ENCODE results near the gene CRTC2. TPM values are rescaled to one million over a fixed set of nuclear protein-coding genes. Genes with fewer than 3 reads are reported as not detected.

The CRTC2 gene
- total RNA-seq, 1 experiment from 2014 or later, result 33.8 TPM

- Histone ChIP-seq H3K9ac (ENCODE audit: low read length) (no peak overlapping the region), H3K4me2 (ENCODE audit: low read length) (no peak overlapping the region), H3K27me3 (ENCODE audit: insufficient read depth, low read length) (no peaks in the 10 kb centered on the region), H2AFZ (ENCODE audit: low read depth, low read length, poor library complexity, severe bottlenecking) (no peak overlapping the region), H3K9me2 (ENCODE audit: insufficient read depth) (no peaks in the 10 kb centered on the region), H3K27ac (ENCODE audit: low read depth, low read length) (no peak overlapping the region), H4K20me1 (ENCODE audit: insufficient read depth) (no peaks in the 10 kb centered on the region), H3K9me3 (ENCODE audit: control insufficient read depth in 1 of 2, insufficient read depth in 1 of 2, low read depth in 1 of 2, low read length in 2 of 2) (no peaks in the 10 kb centered on the region), H3K4me3 (replicated peaks in 1 of 2; ENCODE audit: low read depth in 1 of 2, low read length in 2 of 2) (no peak overlapping the region), H3K79me2 (ENCODE audit: insufficient read depth, low read length) (no peaks in the 10 kb centered on the region), H3K36me3 (ENCODE audit: control insufficient read depth in 1 of 2, insufficient read depth in 2 of 2, low read length in 2 of 2) (peaks cover 13 to 24% of the 10 kb centered on the region in 2 experiments; a peak in 3 of 4 replicates), H3K4me1 (ENCODE audit: control insufficient read depth in 1 of 2, insufficient read depth in 2 of 2, low read length in 2 of 2) (no peaks in the 10 kb centered on the region)
- intact Hi-C loops (cut with micrococcal nuclease), result no loop called here
- ChIA-PET RAD21 (ENCODE audit: low non-redundant PET in 1 of 2, low total read pairs in 2 of 2, uncharacterized antibody in 2 of 2, unreplicated experiment in 2 of 2) (no interaction called here), POLR2A (no interaction called here), CTCF (no interaction called here)
- no peak for TF ChIP-seq ELF1 (IDR thresholded peaks at IDR 0.05; ENCODE audit: borderline replicate concordance, low read depth)
- TF ChIP-seq EZH2phosphoT487 (IDR thresholded peaks at IDR 0.05; ENCODE audit: borderline replicate concordance), result no peak
- TF ChIP-seq MAX (IDR thresholded peaks at IDR 0.05), result no peak
- TF ChIP-seq TCF7L2 (IDR thresholded peaks at IDR 0.05; ENCODE audit: borderline replicate concordance, extremely low read depth, insufficient read depth, insufficient read length), result no peak
- no peak for TF ChIP-seq CTCF (IDR thresholded peaks at IDR 0.05 in 2 of 3, conservative IDR thresholded peaks at IDR 0.05 in 1 of 3; ENCODE audit: borderline replicate concordance in 1 of 3, insufficient read depth in 1 of 3, low read depth in 2 of 3, low read length in 2 of 3)
- TF ChIP-seq EZH2 (IDR thresholded peaks at IDR 0.05), result no peak
- TF ChIP-seq SIN3A (IDR thresholded peaks at IDR 0.05; ENCODE audit: low read depth), result no peak
- no peak for TF ChIP-seq FOSL1 (IDR thresholded peaks at IDR 0.05; ENCODE audit: low read depth)
- no peak for TF ChIP-seq CEBPB (IDR thresholded peaks at IDR 0.05; ENCODE audit: low read depth)
- no peak for TF ChIP-seq ATF3 (IDR thresholded peaks at IDR 0.05)
- TF ChIP-seq YY1 (IDR thresholded peaks at IDR 0.05; ENCODE audit: extremely low read depth, insufficient replicate concordance, low read depth, low read length), result no peak
- no peak for TF ChIP-seq RAD21 (IDR thresholded peaks at IDR 0.05; ENCODE audit: low read depth)
- no peak for TF ChIP-seq SP1 (IDR thresholded peaks at IDR 0.05; ENCODE audit: low read depth)
- TF ChIP-seq JUND (IDR thresholded peaks at IDR 0.05), result no peak
- no peak for TF ChIP-seq ZNF274 (IDR thresholded peaks at IDR 0.05; ENCODE audit: low read depth, low read length)
- TF ChIP-seq EGR1 (IDR thresholded peaks at IDR 0.05; ENCODE audit: low read depth), result no peak
- no TSS peak for BruUV-seq (replicated peaks)
- ATAC-seq (no peak), DNase-seq (ENCODE audit: low read depth, low spot score) (no peak)
Measured at GRCh38 chr1:153933955-153934354, 24.5 kb downstream of the CRTC2 start.
